PFSK-1 (cell line): ENCODE data around the gene NTSR2.

Source experiments
- FOXP2 ChIP-seq: optimal IDR thresholded peaks from 2 replicates; pipeline ENCODE3; 2011; ENCODE audit warnings: borderline replicate concordance, control low read depth, inconsistent platforms; ENCODE audit not compliant: insufficient read depth; ENCODE audit errors: extremely low read length, extremely low read depth
- POLR2AphosphoS5 ChIP-seq: IDR thresholded peaks from 2 replicates; pipeline ENCODE4 v1.6.1; 2012; ENCODE audit warnings: low read depth, mild to moderate bottlenecking, control low read depth, low read length, moderate library complexity
- REST ChIP-seq, 2 experiments: IDR thresholded peaks; 2 replicates each; pipeline versions ENCODE4 v1.6.1 to v1.8.0; 2011 to 2012; ENCODE audit warnings: low read depth in 2 of 2, low read length in 2 of 2, control low read depth in 1 of 2, inconsistent platforms in 1 of 2, mild to moderate bottlenecking in 1 of 2, moderate library complexity in 1 of 2; ENCODE audit not compliant: insufficient read depth in 1 of 2
- SIN3A ChIP-seq: IDR thresholded peaks from 2 replicates; pipeline ENCODE4 v1.6.1; 2012; ENCODE audit warnings: mild to moderate bottlenecking, low read length, moderate library complexity, borderline replicate concordance; ENCODE audit not compliant: insufficient read depth
- TAF1 ChIP-seq: IDR thresholded peaks from 2 replicates; pipeline ENCODE4 v1.6.1; 2012; ENCODE audit warnings: low read length, control low read depth, borderline replicate concordance; ENCODE audit not compliant: insufficient read depth

Gene NTSR2

GRCh38 chr2:11679016-11679415 is 9.0 kb upstream of the NTSR2 start:
- no peak for TF ChIP-seq POLR2AphosphoS5
- no peak for TF ChIP-seq TAF1
- TF ChIP-seq FOXP2 = no peak
- no peak for TF ChIP-seq SIN3A
- TF ChIP-seq REST (IDR thresholded peaks at IDR 0.05; ENCODE audit: insufficient read depth in 1 of 2, low read depth in 2 of 2, low read length in 2 of 2) = no peak

- TF ChIP-seq POLR2AphosphoS5 (no peak), FOXP2 (no peak), SIN3A (no peak), TAF1 (no peak), REST (IDR thresholded peaks at IDR 0.05; ENCODE audit: insufficient read depth in 1 of 2, low read depth in 2 of 2, low read length in 2 of 2) (no peak)
These were observed 8.4 kb upstream of the NTSR2 start for GRCh38 chr2:11678306-11678960.

- TF ChIP-seq FOXP2 (no peak), POLR2AphosphoS5 (no peak), REST (IDR thresholded peaks at IDR 0.05; ENCODE audit: insufficient read depth in 1 of 2, low read depth in 2 of 2, low read length in 2 of 2) (no peak), TAF1 (no peak), SIN3A (no peak)
These were observed 7.4 kb upstream of the NTSR2 start for GRCh38 chr2:11677136-11678055.

GRCh38 chr2:11676640-11677039 is 6.6 kb upstream of the NTSR2 start:
- TF ChIP-seq FOXP2 (no peak), REST (IDR thresholded peaks at IDR 0.05; ENCODE audit: insufficient read depth in 1 of 2, low read depth in 2 of 2, low read length in 2 of 2) (no peak), POLR2AphosphoS5 (no peak), TAF1 (no peak), SIN3A (no peak)
